ENCODE results near the gene ZNF12.

GRCh38 chr7:6642239-6642839 lies 64.4 kb downstream of the ZNF12 start:
- TF ChIP-seq CTCF (IDR thresholded peaks at IDR 0.05) (no peak), POLR2A (IDR thresholded peaks at IDR 0.05) (no peak)
